Activated naive CD8-positive, alpha-beta T cell (primary cell): Measurements from ENCODE around the gene PATL2.
"Not testable (repeated sequence)": the region's sequence is repeated elsewhere in the genome, so short reads cannot be mapped to it uniquely, and the experiment has no call there.

Experiments
- H3K27ac Mint-ChIP-seq: one replicate; pipeline ENCODE4 v1.8.0; 2021; ENCODE audit warnings: mixed read lengths
- H3K27me3 Mint-ChIP-seq: one replicate; pipeline ENCODE4 v1.8.0; 2021; ENCODE audit warnings: mixed read lengths
- H3K36me3 Mint-ChIP-seq: one replicate; pipeline ENCODE4 v1.8.0; 2021; ENCODE audit warnings: mixed read lengths
- H3K4me1 Mint-ChIP-seq: one replicate; pipeline ENCODE4 v1.8.0; 2021; ENCODE audit warnings: low read depth, mixed read lengths
- H3K4me3 Mint-ChIP-seq: one replicate; pipeline ENCODE4 v1.8.0; 2021; ENCODE audit warnings: mild to moderate bottlenecking, mixed read lengths
- H3K9me3 Mint-ChIP-seq: one replicate; pipeline ENCODE4 v1.8.0; 2021; ENCODE audit warnings: low read depth, mixed read lengths

PATL2 gene

GRCh38 chr15:44712346-44713005 lies 1.4 kb upstream of the PATL2 start:
- peak overlapping the region; percentile 98 for H3K4me3 Mint-ChIP-seq
- H3K27ac Mint-ChIP-seq: peak overlapping the region; percentile 100
- no peaks in the 10 kb centered on the region for H3K9me3 Mint-ChIP-seq
- peaks cover 44% of the 10 kb centered on the region for H3K36me3 Mint-ChIP-seq
- H3K27me3 Mint-ChIP-seq: no peaks in the 10 kb centered on the region
- peaks cover 51% of the 10 kb centered on the region for H3K4me1 Mint-ChIP-seq

- peaks cover 46% of the 10 kb centered on the region for H3K4me1 Mint-ChIP-seq
- peak overlapping the region; percentile 98 for H3K4me3 Mint-ChIP-seq
- no peaks in the 10 kb centered on the region for H3K27me3 Mint-ChIP-seq
- peaks cover 40% of the 10 kb centered on the region for H3K36me3 Mint-ChIP-seq
- H3K9me3 Mint-ChIP-seq: no peaks in the 10 kb centered on the region
- H3K27ac Mint-ChIP-seq: peak overlapping the region; percentile 100
Measured at GRCh38 chr15:44711743-44712345, 721 bp upstream of the PATL2 start.

DNA sequence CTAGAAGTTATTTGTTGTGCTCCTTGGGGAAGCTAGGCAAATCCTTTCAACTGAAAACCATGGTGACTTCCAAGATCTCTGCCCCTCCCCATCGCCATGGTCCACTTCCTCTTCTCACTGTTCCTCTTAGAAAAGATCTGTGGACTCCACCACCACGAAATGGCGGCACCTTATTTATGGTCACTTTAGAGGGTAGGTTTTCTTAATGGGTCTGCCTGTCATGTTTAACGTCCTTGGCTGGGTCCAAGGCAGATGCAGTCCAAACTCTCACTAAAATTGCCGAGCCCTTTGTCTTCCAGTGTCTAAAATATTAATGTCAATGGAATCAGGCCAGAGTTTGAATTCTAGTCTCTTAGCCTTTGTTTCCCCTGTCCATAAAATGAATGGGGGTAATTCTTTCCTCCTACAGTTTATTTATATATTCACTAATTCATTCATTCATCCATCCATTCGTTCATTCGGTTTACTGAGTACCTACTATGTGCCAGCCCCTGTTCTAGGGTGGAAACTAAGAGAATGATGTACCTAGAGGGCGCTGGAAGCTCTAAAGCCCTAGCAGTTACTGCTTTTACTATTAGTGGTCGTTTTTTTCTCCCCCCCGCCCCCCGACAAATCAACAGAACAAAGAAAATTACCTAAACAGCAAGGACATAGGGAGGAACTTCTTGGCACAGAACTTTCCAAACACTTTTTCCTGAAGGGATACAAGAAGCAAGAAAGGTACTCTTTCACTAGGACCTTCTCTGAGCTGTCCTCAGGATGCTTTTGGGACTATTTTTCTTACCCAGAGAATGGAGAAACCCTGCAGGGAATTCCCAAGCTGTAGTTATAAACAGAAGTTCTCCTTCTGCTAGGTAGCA lies 657 bp downstream of the PATL2 start:
- Mint-ChIP-seq H3K36me3 (peaks cover 35% of the 10 kb centered on the region), H3K4me1 (peaks cover 35% of the 10 kb centered on the region), H3K9me3 (no peaks in the 10 kb centered on the region), H3K27ac (peak overlapping the region; percentile 100), H3K4me3 (peak overlapping the region; percentile 98), H3K27me3 (no peaks in the 10 kb centered on the region)

DNA sequence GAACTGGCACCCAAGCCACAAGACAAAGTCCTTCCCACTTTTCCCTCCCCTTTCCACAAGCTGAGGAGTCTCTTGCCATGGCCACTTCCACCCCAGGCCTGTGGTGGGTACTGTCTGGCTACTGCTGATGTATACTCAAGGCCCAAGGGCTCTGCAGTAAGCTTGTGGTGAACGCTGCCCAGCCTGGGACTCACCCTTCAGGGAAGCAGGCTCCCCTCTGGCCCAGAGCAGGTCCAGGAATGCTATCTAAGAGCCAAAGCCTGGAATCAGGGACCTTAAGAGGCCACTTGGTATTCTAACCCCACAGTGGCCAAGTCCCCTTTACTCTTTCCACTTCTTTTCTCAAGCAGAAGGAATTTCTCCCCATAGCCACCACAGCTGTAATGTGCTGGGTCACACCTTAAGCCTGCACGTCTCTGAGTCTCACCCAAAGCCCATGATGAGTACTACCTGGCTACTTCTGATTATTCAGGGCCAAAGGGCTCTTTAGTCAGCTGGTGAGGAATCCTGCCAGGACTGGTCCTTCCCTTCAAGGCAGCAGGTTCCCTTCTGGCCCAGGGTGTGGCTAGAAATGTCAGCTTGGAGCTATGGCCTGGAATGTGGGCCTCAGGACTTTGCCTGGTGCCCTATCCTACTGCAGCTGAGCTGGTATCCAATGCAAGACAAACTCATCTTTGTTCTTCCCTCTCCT lies 4.0 kb downstream of the PATL2 start:
- peak overlapping the region; percentile 34 for H3K27ac Mint-ChIP-seq
- peaks cover 21% of the 10 kb centered on the region for H3K36me3 Mint-ChIP-seq
- peaks cover 27% of the 10 kb centered on the region for H3K4me1 Mint-ChIP-seq
- no peak overlapping the region for H3K4me3 Mint-ChIP-seq
- H3K27me3 Mint-ChIP-seq: no peaks in the 10 kb centered on the region
- H3K9me3 Mint-ChIP-seq: peaks cover 11% of the 10 kb centered on the region

DNA sequence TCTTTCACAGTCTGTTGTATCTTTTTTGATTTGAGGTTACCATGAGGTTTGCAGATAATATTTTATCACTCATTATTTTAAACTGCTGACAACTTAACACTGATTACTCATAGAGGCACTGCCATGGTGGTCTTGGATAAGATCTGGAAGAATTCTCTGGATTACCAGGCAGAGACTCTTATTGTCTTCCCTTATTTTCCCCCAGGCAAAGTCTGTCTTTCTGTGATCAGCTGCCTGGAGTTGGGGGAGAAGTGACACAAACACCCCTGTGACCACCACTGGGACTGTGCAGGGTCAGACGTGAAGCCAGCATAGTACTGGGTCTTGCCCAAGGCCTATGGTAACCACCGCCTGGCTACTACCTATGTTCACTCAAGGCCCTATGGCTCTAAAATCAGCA lies 4.7 kb downstream of the PATL2 start:
- Mint-ChIP-seq H3K4me3 (no peak overlapping the region), H3K27ac (no peak overlapping the region), H3K36me3 (peaks cover 23% of the 10 kb centered on the region)

DNA sequence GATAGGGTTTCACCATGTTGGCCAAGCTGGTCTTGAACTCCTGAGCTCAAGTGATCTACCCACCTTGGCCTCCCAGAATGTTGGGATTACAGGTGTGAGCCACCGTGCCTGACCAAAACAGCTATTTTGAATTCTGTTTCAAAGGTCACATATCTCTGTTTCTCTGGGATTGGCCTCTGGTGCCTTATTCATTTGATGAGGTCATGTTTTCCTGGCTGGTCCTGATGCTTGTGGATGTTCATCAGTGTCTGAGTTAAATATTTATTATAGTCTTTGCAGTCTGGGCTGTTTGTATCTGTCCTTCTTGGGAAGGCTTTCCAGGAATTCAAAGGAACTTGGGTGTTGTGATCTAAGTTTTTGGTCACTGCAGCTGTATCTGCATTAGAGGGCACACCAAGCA lies 5.1 kb downstream of the PATL2 start:
- H3K36me3 Mint-ChIP-seq: peaks cover 23% of the 10 kb centered on the region
- no peak overlapping the region for H3K4me3 Mint-ChIP-seq
- H3K4me1 Mint-ChIP-seq: peaks cover 33% of the 10 kb centered on the region
- peaks cover 17% of the 10 kb centered on the region for H3K9me3 Mint-ChIP-seq
- H3K27me3 Mint-ChIP-seq: no peaks in the 10 kb centered on the region
- no peak overlapping the region for H3K27ac Mint-ChIP-seq

More for the DNA sequence above, 4.7 kb downstream of the PATL2 start:
- Mint-ChIP-seq H3K27me3 (no peaks in the 10 kb centered on the region), H3K9me3 (peaks cover 16% of the 10 kb centered on the region), H3K4me1 (peaks cover 33% of the 10 kb centered on the region)

- H3K36me3 Mint-ChIP-seq: peaks cover 19% of the 10 kb centered on the region
- H3K27ac Mint-ChIP-seq, H3K4me3 Mint-ChIP-seq: not testable (repeated sequence)
Measured at GRCh38 chr15:44700676-44701075, 10.4 kb downstream of the PATL2 start.

DNA sequence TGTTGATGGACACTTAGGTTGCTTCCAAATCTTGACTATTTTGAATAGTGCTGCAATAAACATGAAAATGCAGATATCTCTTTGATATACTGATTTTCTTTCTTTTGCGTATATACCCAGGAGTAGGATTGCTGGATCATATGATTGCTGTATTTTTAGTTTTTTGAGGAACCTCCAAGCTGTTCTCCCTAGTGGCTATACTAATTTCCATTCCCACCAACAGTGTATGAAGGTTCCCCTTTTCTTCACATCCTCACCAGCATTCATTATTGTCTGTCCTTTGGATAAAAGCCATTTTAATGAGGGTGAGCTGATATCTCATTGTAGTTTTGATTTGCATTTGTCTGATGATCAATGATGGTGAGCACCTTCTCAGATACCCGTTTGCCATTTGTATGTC lies 12.5 kb downstream of the PATL2 start:
- H3K9me3 Mint-ChIP-seq: peaks cover 24% of the 10 kb centered on the region
- peaks cover 30% of the 10 kb centered on the region for H3K4me1 Mint-ChIP-seq
- no peak overlapping the region for H3K27ac Mint-ChIP-seq
- no peak overlapping the region for H3K4me3 Mint-ChIP-seq
- peaks cover 15% of the 10 kb centered on the region for H3K36me3 Mint-ChIP-seq
- no peaks in the 10 kb centered on the region for H3K27me3 Mint-ChIP-seq

More at GRCh38 chr15:44700676-44701075, 10.4 kb downstream of the PATL2 start:
- H3K4me1 Mint-ChIP-seq: peaks cover 20% of the 10 kb centered on the region
- peaks cover 26% of the 10 kb centered on the region for H3K9me3 Mint-ChIP-seq
- not testable (repeated sequence) for H3K27me3 Mint-ChIP-seq

- Mint-ChIP-seq H3K4me1 (peaks cover 29% of the 10 kb centered on the region), H3K27me3 (no peaks in the 10 kb centered on the region), H3K4me3 (no peak overlapping the region), H3K27ac (peak overlapping the region; percentile 25), H3K36me3 (peaks cover 8% of the 10 kb centered on the region), H3K9me3 (peaks cover 14% of the 10 kb centered on the region)
Measured at GRCh38 chr15:44697014-44697413, 14.1 kb downstream of the PATL2 start.

- Mint-ChIP-seq H3K9me3 (peaks cover 4% of the 10 kb centered on the region), H3K27me3 (no peaks in the 10 kb centered on the region), H3K4me1 (peaks cover 29% of the 10 kb centered on the region), H3K4me3 (no peak overlapping the region), H3K27ac (peak overlapping the region; percentile 4), H3K36me3 (peaks cover 2% of the 10 kb centered on the region)
Measured at GRCh38 chr15:44695294-44695693, 15.8 kb downstream of the PATL2 start.

DNA sequence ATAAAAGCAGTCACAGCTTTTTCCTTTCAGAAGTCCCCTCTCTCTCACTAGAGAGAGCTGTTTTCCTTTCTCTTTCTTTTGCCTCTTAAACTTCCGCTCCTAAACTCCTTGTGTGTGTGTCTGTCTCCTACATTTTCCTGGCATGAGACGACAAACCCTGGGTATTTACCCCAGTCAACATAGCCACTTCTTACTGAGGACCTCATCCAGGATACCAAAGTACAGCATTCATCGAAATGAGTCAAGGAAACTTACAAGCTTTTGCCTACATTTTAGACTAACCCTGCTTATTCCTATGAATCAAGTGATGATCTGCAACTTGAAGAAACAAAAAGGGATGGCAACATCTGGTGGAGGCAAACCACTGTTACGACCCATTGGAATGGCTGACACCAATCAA lies 16.7 kb downstream of the PATL2 start:
- Mint-ChIP-seq H3K27me3 (no peaks in the 10 kb centered on the region), H3K36me3 (peaks cover 2% of the 10 kb centered on the region), H3K4me3 (no peak overlapping the region), H3K9me3 (peaks cover 4% of the 10 kb centered on the region), H3K27ac (no peak overlapping the region), H3K4me1 (peaks cover 32% of the 10 kb centered on the region)

DNA sequence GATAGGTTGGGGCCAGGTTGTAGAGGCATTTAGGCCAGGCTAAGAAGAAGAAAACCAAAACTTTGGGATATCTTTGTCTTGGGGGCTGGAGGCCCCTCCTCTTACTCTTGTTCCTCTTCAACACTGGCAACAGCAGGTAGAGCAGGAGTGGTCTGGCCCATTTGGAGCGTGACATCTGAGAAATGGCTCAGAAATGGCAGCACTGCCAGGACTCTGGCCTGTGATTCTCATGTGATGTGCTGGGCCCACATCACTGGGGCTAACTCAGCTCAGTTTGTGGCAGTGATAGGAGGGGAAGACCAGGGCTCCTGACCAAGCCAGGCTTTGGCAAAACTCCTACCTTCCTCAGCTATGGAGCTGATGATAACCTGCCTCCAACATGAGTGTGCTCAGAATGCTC lies 18.5 kb downstream of the PATL2 start:
- Mint-ChIP-seq H3K27me3 (no peaks in the 10 kb centered on the region), H3K4me3 (no peak overlapping the region), H3K4me1 (peaks cover 43% of the 10 kb centered on the region), H3K27ac (no peak overlapping the region), H3K9me3 (no peaks in the 10 kb centered on the region), H3K36me3 (peaks cover 10% of the 10 kb centered on the region)

- peaks cover 49% of the 10 kb centered on the region for H3K4me1 Mint-ChIP-seq
- H3K4me3 Mint-ChIP-seq, H3K9me3 Mint-ChIP-seq, H3K27me3 Mint-ChIP-seq, H3K27ac Mint-ChIP-seq: not testable (repeated sequence)
- H3K36me3 Mint-ChIP-seq: peaks cover 23% of the 10 kb centered on the region
Measured at GRCh38 chr15:44690245-44690644, 20.9 kb downstream of the PATL2 start.

DNA sequence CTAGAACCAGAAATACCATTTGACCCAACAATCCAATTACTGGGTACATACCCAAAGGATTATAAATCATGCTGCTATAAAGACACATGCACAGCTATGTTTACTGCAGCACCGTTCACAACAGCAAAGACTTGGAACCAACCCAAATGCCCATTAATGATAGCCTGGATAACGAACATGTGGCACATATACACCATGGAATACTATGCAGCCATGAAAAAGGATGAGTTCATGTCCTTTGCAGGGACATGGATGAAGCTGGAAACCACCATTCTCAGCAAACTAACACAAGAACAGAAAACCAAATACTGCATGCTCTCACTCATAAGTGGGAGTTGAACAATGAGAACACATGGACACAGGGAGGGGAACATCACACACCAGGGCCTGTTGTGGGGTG lies 21.8 kb downstream of the PATL2 start:
- Mint-ChIP-seq H3K36me3 (peaks cover 29% of the 10 kb centered on the region), H3K27ac (peak overlapping the region; percentile 76), H3K4me1 (peaks cover 52% of the 10 kb centered on the region)
- not testable (repeated sequence) for H3K9me3 Mint-ChIP-seq, H3K4me3 Mint-ChIP-seq, H3K27me3 Mint-ChIP-seq
